Progenitor cell of endocrine pancreas (in vitro differentiated cells): ENCODE measurements around the gene AGPS. TPM values are rescaled to one million over a fixed set of nuclear protein-coding genes. Genes with fewer than 3 reads are reported as not detected.

Experiments
- DNase-seq: peaks from one replicate; pipeline ENCODE4 v3.0.0; 2021; ENCODE audit warnings: low spot score; ENCODE audit not compliant: unreplicated experiment
- H3K27ac Mint-ChIP-seq: 2 replicates; pipeline ENCODE4 v1.8.0; 2021; ENCODE audit warnings: mild to moderate bottlenecking, moderate library complexity, mixed read lengths
- H3K27me3 Mint-ChIP-seq: 2 replicates; pipeline ENCODE4 v1.8.0; 2021; ENCODE audit warnings: mixed read lengths
- H3K36me3 Mint-ChIP-seq: 2 replicates; pipeline ENCODE4 v1.8.0; 2022; ENCODE audit warnings: mixed read lengths; ENCODE audit not compliant: insufficient read depth
- H3K4me1 Mint-ChIP-seq: 2 replicates; pipeline ENCODE4 v1.8.0; 2021; ENCODE audit warnings: low read depth, mixed read lengths
- H3K4me3 Mint-ChIP-seq: 2 replicates; pipeline ENCODE4 v1.8.0; 2021; ENCODE audit warnings: low read depth, mild to moderate bottlenecking, moderate library complexity, mixed read lengths
- H3K9me3 Mint-ChIP-seq: 2 replicates; pipeline ENCODE4 v1.8.0; 2021; ENCODE audit warnings: low read depth, mixed read lengths
- CTCF ChIP-seq: fragments of 200-600 bp; sonication (generic); IDR thresholded peaks from one replicate; pipeline ENCODE4 v1.5.0; 2021; ENCODE audit warnings: antibody characterized with exemption, mild to moderate bottlenecking; ENCODE audit not compliant: unreplicated experiment
- total RNA-seq: library from RNA; stranded (reverse); gene quantifications from 2 replicates; pipeline ENCODE4 v1.2.1, GENCODE V29; 2021

The AGPS gene
- total RNA-seq, 1 donor from 2014 or later = 69.2 TPM

DNA sequence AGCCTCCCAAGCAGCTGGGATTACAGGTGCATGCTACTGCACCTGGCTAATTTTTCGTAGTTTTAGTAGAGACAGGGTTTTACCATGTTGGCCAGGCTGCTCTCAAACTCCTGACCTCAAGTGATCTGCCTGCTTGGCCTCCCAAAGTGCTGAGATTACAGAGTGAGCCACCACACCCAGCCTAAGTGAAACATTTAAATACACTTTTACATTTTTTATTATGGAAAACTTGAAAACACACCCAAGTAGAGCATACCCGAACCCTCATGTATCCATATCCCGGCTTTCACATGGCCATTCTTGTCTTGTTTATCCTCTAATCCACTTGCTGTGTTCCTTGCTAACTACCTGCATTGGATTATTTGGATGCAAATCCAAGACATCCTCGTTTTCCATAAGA lies 13.2 kb upstream of the AGPS start:
- no peak for TF ChIP-seq CTCF
- Mint-ChIP-seq H3K27me3 (no peaks in the 10 kb centered on the region), H3K36me3 (peaks cover 9% of the 10 kb centered on the region), H3K9me3 (no peaks in the 10 kb centered on the region), H3K4me3 (no peak overlapping the region), H3K27ac (no peak overlapping the region), H3K4me1 (no peaks in the 10 kb centered on the region)
- no peak for DNase-seq

DNA sequence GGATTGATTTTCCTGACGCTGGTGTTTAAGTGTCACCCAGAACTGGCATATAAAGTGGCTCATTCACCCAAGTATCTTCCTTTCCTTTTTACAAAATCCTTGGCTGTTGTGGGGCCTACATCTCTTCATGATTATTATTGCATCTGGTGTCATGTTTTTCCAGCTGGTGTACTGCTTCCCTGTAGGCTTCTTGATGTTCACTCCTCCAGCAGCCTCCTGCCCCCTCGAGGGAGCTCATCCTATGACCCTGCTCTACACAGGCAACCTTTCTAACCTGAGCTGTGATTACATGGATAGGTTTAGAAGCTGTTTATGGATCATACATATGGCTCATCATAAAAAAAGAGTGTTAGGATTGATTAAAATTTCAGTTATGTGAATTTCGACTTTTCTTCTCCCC lies 12.4 kb upstream of the AGPS start:
- Mint-ChIP-seq H3K36me3 (peaks cover 5% of the 10 kb centered on the region), H3K4me1 (no peaks in the 10 kb centered on the region), H3K4me3 (no peak overlapping the region), H3K27me3 (no peaks in the 10 kb centered on the region), H3K27ac (no peak overlapping the region), H3K9me3 (no peaks in the 10 kb centered on the region)
- no peak for TF ChIP-seq CTCF
- no peak for DNase-seq

DNA sequence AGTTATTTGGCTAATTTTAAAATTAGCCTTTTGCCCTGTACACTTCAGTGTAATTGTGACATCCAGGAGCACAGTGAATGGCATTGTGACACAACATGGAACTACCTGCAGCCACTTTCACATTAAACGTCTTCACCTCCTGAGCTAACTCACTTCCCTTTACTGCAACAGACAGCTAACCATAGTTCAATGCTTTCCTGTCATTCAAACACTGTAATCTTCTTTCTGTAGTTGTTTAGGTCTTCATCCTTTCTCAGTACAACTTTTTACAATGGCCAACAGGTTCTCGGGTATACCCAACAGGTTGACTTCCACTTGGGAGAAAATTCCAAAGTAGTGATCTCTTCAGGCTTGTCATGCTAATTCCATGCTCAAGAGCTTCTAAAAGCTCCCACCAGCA lies 8.6 kb upstream of the AGPS start:
- Mint-ChIP-seq H3K27me3 (no peaks in the 10 kb centered on the region), H3K27ac (no peak overlapping the region), H3K9me3 (no peaks in the 10 kb centered on the region), H3K36me3 (peaks cover 5% of the 10 kb centered on the region), H3K4me1 (no peaks in the 10 kb centered on the region), H3K4me3 (no peak overlapping the region)
- TF ChIP-seq CTCF = no peak
- DNase-seq = no peak

DNA sequence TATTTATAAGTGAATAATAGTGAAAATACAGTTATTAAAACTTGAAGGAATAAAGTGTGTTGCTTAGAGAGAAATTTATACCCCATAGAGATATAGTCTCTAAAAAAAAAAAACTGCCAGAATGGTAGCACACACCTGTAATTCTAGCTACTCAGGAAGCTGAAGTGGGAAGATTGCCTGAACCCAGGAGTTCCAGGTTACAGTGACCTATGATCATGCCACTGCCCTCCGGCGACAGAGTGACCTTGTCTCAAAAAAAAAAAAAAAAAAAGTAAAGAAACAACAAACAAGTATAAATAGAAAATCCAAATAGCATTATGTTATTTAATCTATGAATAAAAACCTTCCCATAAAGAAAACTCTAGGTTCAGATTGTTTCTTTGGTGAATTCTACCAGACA lies 7.4 kb upstream of the AGPS start:
- Mint-ChIP-seq H3K4me3 (no peak overlapping the region), H3K9me3 (no peaks in the 10 kb centered on the region), H3K36me3 (peaks cover 5% of the 10 kb centered on the region), H3K4me1 (no peaks in the 10 kb centered on the region), H3K27ac (no peak overlapping the region), H3K27me3 (no peaks in the 10 kb centered on the region)
- no peak for DNase-seq
- no peak for TF ChIP-seq CTCF

DNA sequence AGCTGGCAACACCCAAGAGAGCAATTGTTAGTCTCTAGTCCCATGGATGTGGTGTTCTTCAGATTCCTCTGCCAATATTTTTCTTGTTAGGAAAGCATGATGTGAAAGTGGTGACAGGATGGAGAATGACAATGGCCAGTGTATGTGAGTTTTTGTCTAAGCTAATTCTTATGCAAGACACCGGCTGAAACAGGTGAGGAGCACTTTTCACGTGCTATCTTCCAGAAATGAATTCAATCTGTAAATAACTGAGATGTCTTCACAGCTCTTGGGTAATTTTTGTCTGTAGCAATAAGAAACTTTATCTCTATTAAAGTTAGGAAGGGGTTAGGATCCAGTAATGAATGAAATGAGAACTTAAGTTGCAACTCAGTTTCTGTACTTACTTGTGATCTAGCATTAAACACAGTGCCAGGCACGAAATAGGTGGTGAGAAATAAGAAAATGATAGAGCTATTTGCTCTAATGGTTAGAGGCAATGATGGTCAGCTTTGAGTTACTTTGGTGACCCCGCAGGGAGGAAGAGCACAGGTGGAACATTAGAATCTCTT lies 676 bp upstream of the AGPS start:
- peak overlapping the region; percentile 89 for H3K27ac Mint-ChIP-seq

More for the DNA sequence above, 676 bp upstream of the AGPS start:
- no peak for TF ChIP-seq CTCF
- Mint-ChIP-seq H3K9me3 (no peaks in the 10 kb centered on the region), H3K4me1 (peaks cover 29% of the 10 kb centered on the region), H3K4me3 (peak overlapping the region; percentile 92), H3K27me3 (no peaks in the 10 kb centered on the region), H3K36me3 (peaks cover 2% of the 10 kb centered on the region)
- DNase-seq = no peak
